GM12874 (cell line): Measurements from ENCODE around the gene COA7.

Experiments used
- CTCF ChIP-seq: IDR thresholded peaks from 2 replicates; pipeline ENCODE4 v1.5.1; 2011; ENCODE audit warnings: low read depth, mild to moderate bottlenecking, control low read depth, low read length, moderate library complexity; ENCODE audit not compliant: insufficient read depth

Gene COA7

GRCh38 chr1:52653207-52653849 lies 44.8 kb downstream of the COA7 start:
- TF ChIP-seq CTCF = no peak

- no peak for TF ChIP-seq CTCF
Measured at GRCh38 chr1:52651904-52652303, 46.2 kb downstream of the COA7 start.

- TF ChIP-seq CTCF = no peak
Measured at GRCh38 chr1:52645261-52645660, 52.9 kb downstream of the COA7 start.

- TF ChIP-seq CTCF = no peak
Measured at GRCh38 chr1:52641307-52641706, 56.8 kb downstream of the COA7 start.

GRCh38 chr1:52640697-52641096 lies 57.5 kb downstream of the COA7 start:
- no peak for TF ChIP-seq CTCF

- no peak for TF ChIP-seq CTCF
Measured at GRCh38 chr1:52637946-52638345, 60.2 kb downstream of the COA7 start.

GRCh38 chr1:52636721-52637695 lies 61.1 kb downstream of the COA7 start:
- no peak for TF ChIP-seq CTCF
